ENCODE data around the gene FAM50B. TPM values are rescaled to one million over a fixed set of nuclear protein-coding genes. Genes with fewer than 3 reads are reported as not detected.
A peak's percentile ranks its signal among the peaks of the same experiment; 100 is the strongest.

FAM50B gene
- total RNA-seq, 1 experiment from 2014 or later: 4.3 TPM

DNA sequence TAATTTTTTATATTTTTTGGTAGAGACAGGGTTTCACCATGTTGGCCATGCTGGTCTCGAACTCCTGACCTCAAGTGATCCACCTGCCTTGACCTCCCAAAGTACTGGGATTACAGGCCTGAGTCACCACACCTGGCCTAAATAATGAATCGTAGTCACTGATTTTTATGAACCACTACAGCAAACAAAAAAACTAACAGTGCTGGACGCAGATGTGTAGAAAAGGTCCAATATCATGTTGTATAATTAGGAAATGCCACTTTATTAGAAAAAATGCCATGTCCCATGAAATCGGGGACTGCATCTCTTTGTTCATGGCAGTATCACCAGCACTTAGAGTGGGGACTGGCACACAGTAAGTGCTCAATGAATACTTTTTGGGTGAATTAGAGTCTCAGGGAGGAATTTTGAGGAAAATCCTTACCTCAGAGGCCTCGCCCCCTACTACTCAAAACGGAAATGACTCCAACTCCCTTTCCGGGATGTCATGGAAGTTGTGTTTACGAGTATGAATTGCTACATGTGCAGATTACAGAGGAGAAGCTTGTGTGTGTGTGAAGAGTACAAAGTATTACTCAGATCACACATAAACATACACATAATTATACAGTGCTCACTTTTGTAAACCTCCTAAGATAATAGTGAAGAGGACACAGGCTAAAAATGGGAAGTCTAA is 43.6 kb upstream of the FAM50B start:
- CTCF ChIA-PET: interaction anchor here (0.6 to 1.1 kb wide), 2 partner anchors 57 to 127 kb away, joined by 3 read pairs; no protein-coding TSS in a partner anchor

DNA sequence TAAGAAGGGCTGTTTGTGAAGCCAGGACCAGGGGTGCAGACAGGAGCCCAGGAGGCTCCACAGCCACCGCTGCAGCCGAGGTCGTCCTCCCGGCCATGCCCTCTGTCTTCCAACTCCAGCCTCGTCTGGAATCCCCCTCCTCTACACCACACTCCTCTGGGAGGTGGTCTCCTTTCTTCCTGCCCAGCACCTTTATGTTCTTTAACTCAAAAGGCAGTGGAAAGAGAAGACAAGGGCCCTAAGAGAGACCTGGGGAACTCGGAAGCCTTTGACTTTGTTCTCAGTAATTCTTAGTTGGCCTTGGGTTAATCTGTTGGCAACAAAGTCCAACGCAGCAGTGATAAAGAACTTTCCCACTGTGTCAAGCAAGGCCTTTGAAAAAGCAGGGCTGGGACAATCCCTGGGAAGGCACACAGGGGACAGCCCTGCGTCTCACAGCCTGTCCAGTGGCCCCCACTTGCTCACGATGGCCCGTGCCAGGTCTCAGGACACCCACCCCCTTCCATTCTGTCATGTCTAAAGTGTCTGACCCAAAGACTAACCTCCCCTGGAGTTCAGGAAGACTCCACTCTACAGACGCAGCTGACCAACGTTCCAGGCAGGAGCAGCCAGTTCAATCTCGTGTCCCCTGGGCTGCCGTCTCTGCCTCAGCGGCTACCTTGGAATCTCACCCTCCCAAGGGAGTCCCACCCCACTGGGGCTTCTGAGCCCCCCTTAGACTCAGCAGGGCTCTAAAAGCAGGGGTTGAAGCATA is 42.8 kb upstream of the FAM50B start:
- Mint-ChIP-seq H3K36me3 (ENCODE audit: insufficient read depth, unreplicated experiment) (no peaks in the 10 kb centered on the region), H3K9me3 (ENCODE audit: unreplicated experiment) (no peaks in the 10 kb centered on the region), H3K4me1 (ENCODE audit: insufficient read depth, unreplicated experiment) (peaks cover 31% of the 10 kb centered on the region), H3K27ac (ENCODE audit: low read depth, unreplicated experiment) (no peak overlapping the region), H3K4me3 (ENCODE audit: unreplicated experiment) (no peak overlapping the region), H3K27me3 (ENCODE audit: insufficient read depth, unreplicated experiment) (no peaks in the 10 kb centered on the region)
- intact Hi-C loops (cut with micrococcal nuclease): no loop called here
- POLR2A ChIA-PET: no interaction called here
- BruUV-seq (replicated peaks): no TSS peak
- no peak for DNase-seq (ENCODE audit: unreplicated experiment)
- TF ChIP-seq, protein P1, sequence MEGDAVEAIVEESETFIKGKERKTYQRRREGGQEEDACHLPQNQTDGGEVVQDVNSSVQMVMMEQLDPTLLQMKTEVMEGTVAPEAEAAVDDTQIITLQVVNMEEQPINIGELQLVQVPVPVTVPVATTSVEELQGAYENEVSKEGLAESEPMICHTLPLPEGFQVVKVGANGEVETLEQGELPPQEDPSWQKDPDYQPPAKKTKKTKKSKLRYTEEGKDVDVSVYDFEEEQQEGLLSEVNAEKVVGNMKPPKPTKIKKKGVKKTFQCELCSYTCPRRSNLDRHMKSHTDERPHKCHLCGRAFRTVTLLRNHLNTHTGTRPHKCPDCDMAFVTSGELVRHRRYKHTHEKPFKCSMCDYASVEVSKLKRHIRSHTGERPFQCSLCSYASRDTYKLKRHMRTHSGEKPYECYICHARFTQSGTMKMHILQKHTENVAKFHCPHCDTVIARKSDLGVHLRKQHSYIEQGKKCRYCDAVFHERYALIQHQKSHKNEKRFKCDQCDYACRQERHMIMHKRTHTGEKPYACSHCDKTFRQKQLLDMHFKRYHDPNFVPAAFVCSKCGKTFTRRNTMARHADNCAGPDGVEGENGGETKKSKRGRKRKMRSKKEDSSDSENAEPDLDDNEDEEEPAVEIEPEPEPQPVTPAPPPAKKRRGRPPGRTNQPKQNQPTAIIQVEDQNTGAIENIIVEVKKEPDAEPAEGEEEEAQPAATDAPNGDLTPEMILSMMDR (IDR thresholded peaks at IDR 0.05; ENCODE audit: unreplicated experiment): no peak
- CTCF ChIA-PET: interaction anchor here (0.7 kb wide), 2 partner anchors 131 to 147 kb away, joined by 3 to 4 read pairs; no protein-coding TSS in a partner anchor

More for the DNA sequence above, 43.6 kb upstream of the FAM50B start:
- Mint-ChIP-seq H3K4me1 (ENCODE audit: insufficient read depth, unreplicated experiment) (peaks cover 31% of the 10 kb centered on the region), H3K27ac (ENCODE audit: low read depth, unreplicated experiment) (no peak overlapping the region), H3K4me3 (ENCODE audit: unreplicated experiment) (no peak overlapping the region), H3K9me3 (ENCODE audit: unreplicated experiment) (no peaks in the 10 kb centered on the region), H3K36me3 (ENCODE audit: insufficient read depth, unreplicated experiment) (no peaks in the 10 kb centered on the region), H3K27me3 (ENCODE audit: insufficient read depth, unreplicated experiment) (no peaks in the 10 kb centered on the region)
- no TSS peak for BruUV-seq (replicated peaks)
- TF ChIP-seq, protein P1 (IDR thresholded peaks at IDR 0.05; ENCODE audit: unreplicated experiment): no peak
- POLR2A ChIA-PET: interaction anchor here (0.7 to 2.6 kb wide), 5 partner anchors 43 to 213 kb away, joined by 3 to 22 read pairs (median 5); partner anchors contain the start of gene FAM50B
- intact Hi-C loops (cut with micrococcal nuclease): no loop called here
- DNase-seq (ENCODE audit: unreplicated experiment): peak; percentile 37

DNA sequence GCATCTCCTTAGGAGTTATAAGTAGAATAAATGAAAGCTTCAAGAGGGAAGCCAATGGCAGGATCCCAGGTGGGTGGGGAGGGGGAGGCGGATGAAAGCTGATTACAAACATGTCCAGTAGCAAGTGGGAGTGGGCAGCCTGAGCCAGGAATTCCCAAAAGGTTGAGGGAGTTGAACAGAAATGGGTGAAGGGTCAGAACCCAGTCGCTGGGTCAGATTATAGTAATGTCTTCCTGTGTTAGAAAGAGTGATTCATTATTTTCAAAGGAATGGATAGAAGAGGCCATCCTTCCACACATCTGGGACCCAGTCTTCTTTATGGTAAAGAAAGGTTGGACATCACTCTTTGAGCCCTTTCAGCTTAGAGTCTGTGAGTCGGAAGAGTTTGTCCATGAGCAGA is 41.0 kb upstream of the FAM50B start:
- TF ChIP-seq, protein P1 (IDR thresholded peaks at IDR 0.05; ENCODE audit: unreplicated experiment): no peak
- BruUV-seq (replicated peaks): no TSS peak
- intact Hi-C loops (cut with micrococcal nuclease): loop anchor here (2.0 kb wide), 2 partner anchors 17 to 41 kb away; partner anchors contain the start of gene FAM50B
- CTCF ChIA-PET: interaction anchor here (0.7 to 2.0 kb wide), 7 partner anchors 16 to 77 kb away, joined by 3 to 11 read pairs (median 3); partner anchors contain the start of gene FAM50B
- H3K36me3 Mint-ChIP-seq (ENCODE audit: insufficient read depth, unreplicated experiment): no peaks in the 10 kb centered on the region
- no peaks in the 10 kb centered on the region for H3K27me3 Mint-ChIP-seq (ENCODE audit: insufficient read depth, unreplicated experiment)
- peak overlapping the region; percentile 89 for H3K27ac Mint-ChIP-seq (ENCODE audit: low read depth, unreplicated experiment)
- H3K9me3 Mint-ChIP-seq (ENCODE audit: unreplicated experiment): no peaks in the 10 kb centered on the region
- peak overlapping the region; percentile 36 for H3K4me3 Mint-ChIP-seq (ENCODE audit: unreplicated experiment)
- POLR2A ChIA-PET: interaction anchor here (0.7 to 1.8 kb wide), 11 partner anchors 17 to 216 kb away, joined by 3 to 15 read pairs (median 5); partner anchors contain the start of gene FAM50B
- peaks cover 41% of the 10 kb centered on the region for H3K4me1 Mint-ChIP-seq (ENCODE audit: insufficient read depth, unreplicated experiment)
- DNase-seq (ENCODE audit: unreplicated experiment): no peak

Data from MCF 10A (cell line).